HuH-7 (cell line): ENCODE data around the gene DAB1.

ENCODE experiments used
- DNase-seq: peaks from one replicate; pipeline ENCODE4 v3.0.0; 2011; ENCODE audit warnings: low spot score

Gene DAB1

DNA sequence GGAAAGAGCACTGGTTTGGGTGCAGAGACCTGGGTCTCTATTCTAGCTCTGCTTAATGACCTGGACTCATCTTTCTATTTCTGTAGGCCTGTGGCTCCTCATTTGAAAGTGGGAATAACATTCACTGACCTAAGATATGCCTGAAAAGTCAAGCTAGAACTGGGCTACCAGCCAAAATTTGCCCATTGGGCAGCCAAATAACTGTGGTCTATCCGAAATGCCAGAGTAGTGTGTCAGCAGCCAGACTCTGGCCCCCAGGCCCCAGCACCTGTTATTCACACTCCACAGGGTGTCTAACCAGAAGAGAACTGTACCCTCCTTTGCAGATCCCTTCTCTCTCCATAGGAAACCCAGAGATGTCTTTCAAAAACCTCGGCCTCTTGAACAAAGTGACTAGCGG is 12.6 kb downstream of the DAB1 start:
- DNase-seq = no peak

DNA sequence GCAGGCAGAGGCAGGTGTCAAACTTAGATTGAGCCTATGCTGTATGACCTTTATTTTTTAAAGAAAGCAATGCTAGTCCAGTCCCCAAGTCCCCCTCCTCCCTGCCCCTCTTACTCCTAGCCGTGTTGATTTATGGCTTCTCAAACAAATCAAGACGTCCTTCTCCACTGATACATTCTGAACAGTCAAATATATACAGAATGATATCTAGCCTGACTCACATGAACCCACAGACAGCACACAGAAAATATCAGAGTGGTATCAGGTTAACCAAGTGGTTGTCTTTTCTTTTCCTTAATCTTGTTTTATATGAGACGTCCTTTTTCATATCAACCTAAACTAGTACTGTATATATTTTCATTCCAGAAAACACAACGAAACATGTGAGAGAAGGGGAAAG is 13.4 kb downstream of the DAB1 start:
- no peak for DNase-seq

DNA sequence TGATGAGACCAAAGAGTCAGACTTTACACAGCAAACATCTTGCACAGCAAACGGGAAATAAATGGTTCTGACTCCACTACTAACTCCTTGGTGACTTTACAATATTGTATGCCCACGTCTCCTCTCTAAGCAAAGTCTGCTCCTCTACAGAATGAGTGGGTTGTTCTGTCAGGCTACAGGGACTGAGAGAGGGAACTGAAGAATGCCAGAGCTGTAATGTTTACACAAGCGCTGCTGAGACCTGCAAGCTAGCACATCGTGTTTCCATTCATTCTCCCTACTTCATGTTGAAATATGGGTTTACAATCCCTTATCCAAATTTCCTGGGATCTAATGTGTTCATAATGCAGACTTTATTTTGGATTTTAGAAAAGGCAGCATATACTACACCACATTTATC is 15.9 kb downstream of the DAB1 start:
- no peak for DNase-seq

DNA sequence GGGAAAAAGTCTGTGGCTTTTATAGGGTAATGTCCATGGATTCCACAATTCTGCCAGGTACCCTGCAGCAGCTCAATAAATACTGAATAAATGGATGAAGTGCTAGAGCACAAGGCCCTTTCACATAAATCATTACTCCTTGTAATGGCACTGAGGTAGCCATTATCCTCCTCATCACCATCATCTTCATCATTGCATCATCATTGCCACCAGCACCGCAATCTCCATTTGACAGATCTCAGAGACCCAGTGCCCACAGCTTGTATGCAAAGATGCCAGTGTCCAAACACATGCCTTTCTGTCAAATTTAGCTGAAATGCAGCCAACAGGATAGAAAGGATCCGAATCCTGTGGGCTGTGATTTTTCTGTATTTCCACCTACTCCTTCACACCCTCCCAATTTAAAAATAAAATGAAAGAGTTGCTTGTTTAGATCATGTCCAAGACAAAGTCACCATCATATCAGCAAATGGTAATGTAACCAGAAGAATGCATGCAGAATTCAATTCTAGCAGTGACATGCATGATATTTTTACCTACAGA is 17.4 kb downstream of the DAB1 start:
- no peak for DNase-seq

DNA sequence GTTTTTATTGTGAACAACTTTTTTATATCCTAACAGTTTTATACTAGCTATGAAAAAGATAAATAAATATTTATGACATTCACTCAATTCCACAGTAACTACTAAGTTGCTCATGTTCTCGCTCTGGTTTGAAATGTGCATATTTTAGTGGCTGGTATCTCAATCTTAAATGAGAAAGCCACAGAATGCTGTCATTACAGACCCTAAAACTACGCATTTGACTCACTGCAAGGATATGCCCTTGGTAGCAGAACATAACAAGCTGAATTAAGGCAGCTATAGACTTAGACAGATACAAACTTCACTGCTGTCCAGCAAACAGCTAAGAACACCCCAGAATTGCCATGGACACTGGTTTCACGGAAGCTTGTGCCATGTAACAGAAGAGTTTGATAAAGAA is 19.0 kb downstream of the DAB1 start:
- DNase-seq = no peak

DNA sequence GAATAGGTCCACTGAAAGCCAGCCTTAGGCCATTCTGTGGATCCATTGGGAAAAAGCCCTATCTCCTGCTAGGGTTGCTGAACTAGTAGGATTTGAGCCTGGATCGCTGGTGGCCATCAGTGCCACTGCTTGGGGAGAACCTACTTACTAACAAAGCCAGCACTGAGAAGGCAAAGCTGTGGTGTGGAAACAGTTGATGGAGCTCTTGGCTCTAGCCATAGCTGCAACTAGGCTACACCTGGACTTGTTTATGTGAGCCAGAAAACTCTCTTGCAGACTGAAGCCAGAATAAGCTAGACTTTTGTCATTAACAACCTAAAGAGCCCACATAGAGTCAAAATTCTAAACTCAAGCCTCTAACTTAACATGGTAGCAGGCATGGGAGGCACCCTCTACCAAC is 20.7 kb downstream of the DAB1 start:
- no peak for DNase-seq

DNA sequence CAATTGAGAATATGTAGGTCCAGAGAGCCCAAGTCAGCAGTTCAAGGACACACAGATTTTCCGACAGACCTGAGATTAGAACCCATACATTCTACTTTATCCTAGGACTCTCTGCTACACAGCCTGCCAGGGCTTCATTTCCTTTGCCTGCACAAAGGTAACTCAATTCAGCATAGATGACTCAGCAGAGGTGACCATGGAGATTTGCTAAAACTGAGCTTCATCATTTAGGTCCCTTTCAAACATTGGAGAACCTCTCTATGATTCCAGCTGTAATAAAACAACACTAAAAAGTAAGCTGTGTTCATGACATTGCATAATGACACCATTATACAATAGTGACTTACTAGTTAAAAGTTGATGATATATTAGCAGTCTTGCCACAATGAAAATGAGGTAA is 22.2 kb downstream of the DAB1 start:
- DNase-seq = no peak

DNA sequence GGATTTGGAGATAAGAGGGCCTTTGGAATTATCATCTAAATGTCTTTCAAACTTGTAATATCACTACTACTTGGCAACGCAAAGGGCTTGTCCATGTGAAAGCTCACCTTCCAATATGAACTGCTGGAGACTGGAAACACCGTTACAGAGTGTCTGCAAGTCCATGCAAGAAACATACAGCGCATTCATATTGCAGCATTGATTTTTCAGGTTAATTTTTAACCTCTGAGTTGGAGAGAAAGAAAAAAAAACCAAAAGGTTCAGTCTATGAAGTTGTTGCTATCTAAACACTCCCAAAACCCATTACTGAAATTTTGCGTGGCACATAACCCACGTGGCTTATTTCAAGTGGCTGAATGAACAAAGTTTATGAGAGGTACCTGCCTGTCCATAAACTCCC is 23.8 kb downstream of the DAB1 start:
- DNase-seq = no peak

DNA sequence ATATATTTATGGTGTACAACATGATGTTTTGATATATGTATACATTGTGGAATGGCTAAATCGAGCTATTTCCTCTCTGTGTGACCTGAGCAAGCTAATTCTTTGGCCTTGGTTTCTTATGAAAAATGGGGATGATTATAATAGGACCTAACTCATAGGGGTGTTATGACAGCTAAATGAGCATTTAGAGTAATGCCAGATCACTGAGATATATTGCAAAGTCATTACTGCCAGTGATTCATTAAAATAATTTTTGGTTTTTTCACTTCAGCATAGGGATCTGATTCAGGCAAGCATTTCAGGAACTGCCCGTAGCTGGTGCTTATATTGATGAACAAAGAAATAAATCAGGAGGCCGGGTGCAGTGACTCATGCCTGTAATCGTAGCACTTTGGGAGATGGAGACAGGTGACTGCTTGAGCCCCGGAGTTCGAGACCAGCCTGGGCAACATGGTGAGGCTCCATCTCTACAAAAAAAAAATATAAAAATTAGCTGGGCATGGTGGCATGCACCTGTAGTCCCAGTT is 30.7 kb downstream of the DAB1 start:
- no peak for DNase-seq

DNA sequence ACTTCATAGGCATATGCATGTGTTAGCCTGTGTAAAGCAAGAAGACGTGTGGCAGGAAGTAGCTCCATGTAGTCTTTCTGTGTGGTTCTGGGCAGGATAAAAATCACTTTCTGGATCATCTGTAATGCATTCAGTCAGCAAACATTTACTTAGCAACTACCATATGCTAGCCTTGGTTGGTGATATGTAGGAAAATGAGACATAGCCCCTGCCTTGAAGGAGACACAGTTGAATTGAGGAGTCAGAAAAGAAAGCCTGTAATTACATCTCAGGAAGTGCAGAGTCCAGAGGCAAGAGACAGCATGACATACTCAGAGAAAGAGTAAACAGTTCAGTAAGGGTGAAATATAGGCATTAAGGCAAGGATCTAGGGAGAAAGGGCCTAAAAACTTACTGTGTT is 38.5 kb downstream of the DAB1 start:
- no peak for DNase-seq

DNA sequence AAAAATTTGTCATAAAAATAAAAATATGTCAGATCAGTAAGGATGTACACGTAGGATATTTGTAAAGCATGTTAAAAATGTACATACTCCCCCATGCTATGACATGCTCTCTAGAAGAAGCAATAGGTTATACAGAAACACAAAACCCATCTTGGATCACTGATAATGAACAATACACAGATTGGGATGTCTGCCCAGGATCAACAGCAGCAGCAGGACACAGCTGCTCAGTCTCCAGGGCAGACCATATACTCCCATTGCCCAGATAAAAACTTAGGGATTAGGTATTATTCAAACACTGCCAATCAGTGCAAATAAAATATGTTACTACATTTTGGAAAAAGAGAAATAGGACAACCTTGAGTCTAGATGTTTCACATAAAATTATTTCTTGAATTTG is 39.0 kb downstream of the DAB1 start:
- no peak for DNase-seq

DNA sequence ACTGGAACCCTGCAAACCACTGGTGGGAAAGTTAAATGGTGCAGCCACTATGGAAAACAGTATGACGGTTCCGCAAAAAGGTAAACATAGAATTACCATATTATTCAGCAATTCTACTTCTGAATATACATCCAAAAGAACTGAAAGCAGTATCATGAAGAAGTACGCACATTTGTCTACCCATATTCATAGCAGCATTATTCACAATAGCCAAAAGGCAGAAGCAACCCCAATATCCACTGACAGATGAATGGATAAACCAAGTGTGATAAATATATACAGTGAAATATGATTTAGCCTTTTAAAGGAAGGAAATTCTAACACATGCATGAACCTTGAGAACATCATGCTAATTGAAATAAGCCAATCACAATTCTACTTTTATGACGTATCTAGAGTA is 39.6 kb downstream of the DAB1 start:
- DNase-seq = no peak

DNA sequence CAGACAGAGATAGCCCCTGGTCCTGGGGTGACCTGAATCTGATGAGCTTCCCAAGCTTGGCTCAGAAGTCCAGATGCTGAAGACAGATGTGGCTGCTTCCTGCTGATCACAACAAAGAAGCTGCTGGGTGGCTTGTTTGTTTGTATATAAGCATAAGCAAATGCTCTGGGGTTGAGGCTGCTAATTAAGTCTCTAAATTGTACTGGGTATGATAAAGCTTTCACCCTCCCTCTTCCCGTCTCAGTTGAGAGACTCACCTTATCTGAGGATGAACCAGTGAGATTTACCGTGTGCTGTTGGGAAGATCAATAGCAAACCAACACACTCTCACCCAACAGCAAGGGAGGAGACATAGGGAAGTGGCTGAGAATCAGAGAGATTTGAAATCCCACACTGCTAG is 42.0 kb downstream of the DAB1 start:
- DNase-seq = no peak

DNA sequence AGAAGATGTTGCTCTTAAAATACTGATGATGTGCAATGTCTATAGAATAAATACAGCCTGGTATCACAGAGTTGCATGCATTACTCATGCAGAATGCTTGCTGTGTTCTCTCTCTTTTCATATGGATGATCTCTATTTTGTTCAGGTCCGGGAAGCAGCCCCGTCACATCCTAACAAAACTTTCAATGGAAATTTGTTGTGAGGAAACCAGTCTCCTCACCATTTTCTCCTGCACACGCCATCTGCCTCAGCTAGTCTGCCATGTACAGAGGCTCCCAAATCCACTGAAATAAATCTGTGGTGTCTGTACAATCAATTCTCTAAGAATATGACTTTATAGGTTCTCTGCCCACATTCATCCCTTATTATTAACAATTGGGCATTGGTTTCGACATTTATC is 42.4 kb downstream of the DAB1 start:
- no peak for DNase-seq

DNA sequence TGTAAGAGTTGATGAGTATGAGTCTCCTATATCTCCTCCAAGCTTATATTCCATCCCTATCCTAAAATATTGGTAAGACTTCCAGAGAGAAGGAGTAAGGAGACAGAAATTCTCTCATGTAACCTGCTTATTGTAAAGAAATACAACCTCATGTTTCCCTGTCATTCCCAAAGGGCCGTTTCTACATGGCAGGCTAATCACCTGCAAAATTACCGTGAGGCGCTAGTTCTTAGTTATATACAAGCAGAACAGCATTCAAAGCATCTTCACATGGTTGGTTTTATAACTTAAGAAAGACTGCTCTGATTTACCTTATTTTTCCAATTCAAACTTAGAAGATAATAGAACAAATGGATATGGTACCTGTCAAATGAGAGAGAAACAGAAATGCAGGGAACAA is 42.9 kb downstream of the DAB1 start:
- DNase-seq = no peak

DNA sequence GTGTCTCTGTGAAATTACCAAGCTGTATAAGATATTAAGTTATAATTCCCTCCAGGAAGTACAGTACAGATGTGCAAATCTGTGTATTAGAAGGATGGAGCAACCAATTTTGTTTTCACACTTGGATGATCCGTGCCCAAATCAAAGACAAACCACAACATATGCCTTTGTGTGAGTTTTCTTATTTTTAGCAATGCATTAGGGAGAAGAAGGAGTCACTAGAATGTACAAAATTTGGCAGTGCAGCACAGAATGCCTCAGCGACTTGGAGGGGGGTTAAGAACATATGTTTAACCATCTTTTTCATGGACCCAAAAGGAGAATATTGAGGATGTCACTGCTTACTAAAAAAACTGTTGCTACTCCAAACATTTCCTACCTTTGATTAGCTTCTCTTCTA is 45.3 kb downstream of the DAB1 start:
- DNase-seq = no peak

DNA sequence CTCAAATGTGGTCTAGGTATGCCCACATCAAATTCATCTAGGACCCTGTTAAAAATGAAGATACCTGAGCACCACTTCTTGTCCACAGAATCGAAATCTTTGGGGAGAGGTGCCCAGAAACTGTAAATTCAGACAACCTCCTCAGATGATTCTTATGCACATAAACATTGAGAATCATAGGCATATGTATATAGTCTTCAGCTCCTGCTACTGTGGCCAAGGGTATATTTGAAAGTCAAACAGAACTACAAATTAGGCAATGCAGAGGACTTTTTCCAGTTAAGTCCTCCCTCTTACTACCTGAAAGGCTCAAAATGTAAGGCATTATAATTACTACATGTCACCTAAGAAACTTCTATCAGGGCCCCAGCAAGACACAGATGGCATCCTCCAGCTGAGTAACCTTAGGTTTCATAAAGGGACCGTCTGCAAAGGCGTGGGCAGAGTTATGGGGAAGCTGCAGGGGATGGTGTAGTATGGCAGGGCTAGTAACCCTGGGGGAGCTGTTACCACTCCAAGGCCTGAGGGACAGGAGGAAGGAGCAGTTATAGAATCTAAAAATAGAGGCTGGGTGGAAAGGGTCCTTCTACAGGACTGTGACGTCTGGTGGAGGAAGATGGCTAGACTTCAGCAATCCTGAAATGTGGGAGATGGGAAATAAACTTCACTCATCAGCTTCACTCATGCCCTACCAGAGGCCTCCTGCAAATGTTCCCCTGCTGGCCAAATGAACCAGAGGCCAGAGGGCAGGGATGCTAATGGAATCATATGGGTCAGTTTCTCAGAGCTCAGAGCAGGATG is 46.3 kb downstream of the DAB1 start:
- no peak for DNase-seq

DNA sequence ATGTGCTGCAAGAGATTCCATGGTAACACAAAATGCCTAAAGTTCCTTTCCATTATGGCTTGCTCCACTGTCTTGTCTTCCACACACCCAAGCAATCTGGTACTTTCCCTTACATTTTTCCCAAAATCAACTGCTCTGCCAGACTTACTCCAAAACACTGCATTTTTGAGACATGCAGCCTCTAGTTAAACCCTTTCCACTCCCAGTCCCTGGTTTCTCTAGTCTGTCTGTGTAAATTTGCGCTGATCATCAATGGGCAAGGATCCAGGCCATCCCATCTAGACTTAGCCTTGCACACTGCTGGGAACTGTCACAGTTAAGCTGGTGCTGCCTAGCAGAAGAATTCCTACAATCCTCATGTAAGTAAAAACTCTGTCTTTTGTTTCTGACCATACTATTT is 47.8 kb downstream of the DAB1 start:
- no peak for DNase-seq

DNA sequence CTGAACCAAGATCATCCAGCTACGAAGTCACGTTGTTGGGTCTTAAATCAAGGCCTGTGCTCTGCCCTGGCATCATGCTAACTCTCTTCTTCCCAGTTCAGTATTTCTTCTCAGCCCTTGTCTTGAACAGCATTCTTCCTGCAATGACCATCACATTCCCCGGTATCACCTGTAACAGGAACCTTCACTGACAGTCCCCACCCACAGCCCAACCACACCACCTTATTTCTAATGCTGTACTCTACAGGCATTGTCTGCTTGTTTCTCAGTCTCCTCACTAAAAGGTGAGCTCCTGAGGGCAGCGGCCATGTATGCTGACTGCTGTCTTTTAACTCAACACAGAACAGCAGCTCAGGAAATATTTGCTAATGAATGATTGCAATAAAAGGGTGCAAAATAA is 54.0 kb downstream of the DAB1 start:
- DNase-seq = no peak

DNA sequence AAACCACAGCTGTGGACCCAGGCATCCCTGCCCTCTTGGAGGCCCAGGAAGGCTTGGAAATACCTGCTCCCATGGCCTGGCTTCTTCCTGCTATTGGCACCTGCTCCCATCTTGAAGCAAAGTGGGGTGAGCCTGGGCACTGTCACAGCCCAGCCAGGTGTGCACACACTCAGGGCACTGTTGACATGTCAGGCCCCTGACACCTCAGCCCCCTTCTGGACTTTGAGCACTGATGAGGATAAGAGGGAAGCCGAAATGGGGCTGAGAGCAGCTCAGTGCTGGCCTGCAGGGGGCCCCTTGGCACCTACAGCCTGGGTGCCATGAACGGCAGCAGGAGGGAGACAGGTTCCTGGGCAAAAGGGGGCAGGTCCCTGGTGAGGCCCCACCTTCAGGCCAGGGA is 55.9 kb downstream of the DAB1 start:
- DNase-seq = no peak

DNA sequence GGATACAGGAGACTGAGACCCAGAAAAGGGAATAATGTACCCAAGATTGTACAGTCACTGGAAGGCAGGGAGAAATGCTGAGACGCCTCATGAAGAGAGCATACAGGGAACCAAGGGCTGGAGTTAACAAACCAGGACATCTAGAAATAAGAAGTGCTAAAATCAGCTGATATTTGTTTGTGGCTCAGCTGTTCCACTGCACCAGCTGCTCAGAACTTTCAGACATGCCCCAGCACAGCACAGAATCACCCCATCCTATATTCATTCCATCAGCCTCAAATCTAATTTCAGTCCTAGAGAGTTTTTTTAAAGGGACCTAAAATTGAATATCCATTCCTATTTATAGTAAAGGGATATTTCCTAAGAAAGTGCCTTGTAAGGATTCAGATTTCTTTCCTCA is 60.2 kb downstream of the DAB1 start:
- DNase-seq = no peak

DNA sequence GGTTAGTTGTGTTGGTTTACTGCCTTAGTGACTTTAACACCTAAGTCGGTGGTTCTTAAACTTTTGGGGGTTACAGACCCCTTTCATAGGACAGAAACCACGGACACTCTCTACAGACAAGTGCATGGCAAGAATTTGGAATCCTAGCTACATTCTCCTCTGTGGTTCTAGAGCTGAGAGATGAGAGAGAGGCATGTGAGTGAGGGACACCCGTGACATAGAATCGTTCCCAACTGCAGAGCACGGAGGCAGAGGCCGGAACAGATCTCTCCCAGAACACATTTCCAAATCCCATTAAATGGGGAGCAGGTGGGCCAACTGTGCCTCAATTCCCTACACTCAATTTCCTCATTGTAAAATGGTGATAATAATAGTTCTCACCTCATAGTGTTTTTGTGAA is 60.7 kb downstream of the DAB1 start:
- DNase-seq = no peak

DNA sequence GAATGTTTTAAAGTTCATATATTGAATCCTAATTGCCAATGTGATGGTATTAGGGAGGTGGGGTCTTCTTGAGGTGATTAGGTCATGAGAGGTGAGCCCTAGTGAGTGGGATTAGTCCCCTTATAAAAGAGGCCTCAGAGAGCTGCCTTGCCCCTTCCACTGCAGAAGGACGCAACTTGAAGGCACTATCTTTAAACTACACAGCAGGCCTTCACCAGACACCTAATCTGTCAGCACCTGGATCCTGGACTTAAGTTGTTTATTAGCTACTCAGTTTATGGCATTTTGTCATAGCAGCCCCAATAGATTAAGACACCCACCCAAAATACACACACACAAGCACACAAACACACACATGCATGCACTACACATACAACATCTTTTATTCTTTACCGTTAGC is 61.4 kb downstream of the DAB1 start:
- DNase-seq = no peak

DNA sequence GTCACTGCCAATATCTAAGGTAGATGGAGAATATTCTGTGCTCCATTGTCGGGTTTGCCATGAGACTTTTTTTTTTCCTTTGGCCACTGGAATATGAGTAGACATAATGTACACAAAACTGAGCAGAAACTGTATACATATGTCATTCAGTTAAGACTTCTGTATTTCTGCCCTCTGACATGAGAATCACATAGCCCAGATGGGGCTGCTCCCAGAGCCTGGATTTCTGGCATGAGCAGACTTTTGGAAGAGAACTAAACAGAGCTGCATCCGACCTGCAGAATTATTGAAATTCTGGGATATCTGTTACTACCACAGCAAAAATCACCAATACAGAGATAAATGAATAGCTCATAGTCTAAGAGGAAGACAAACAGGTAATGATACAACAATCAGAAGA is 62.3 kb downstream of the DAB1 start:
- no peak for DNase-seq
